Measurements from ENCODE around the gene ETNPPL.

The ETNPPL gene

GRCh38 chr4:108762559-108763225, at the start of gene ETNPPL:
ETNPPL (minus strand) TSS chr4:108763053; CDS start chr4:108762898, 155 bp downstream.
- no peak for TF ChIP-seq CTCF (IDR thresholded peaks at IDR 0.05; ENCODE audit: extremely low read depth, insufficient read depth, missing control alignments)
- DNase-seq (ENCODE audit: low spot score): no peak
- in situ Hi-C loops (cut with MboI; ENCODE audit: low pct_unique_long_range_greater_than_20kb, low sequenced_read_pairs, unreplicated experiment): no loop called here

- TF ChIP-seq CTCF (IDR thresholded peaks at IDR 0.05; ENCODE audit: extremely low read depth, insufficient read depth, missing control alignments): no peak
- in situ Hi-C loops (cut with MboI; ENCODE audit: low pct_unique_long_range_greater_than_20kb, low sequenced_read_pairs, unreplicated experiment): no loop called here
- DNase-seq (ENCODE audit: low spot score): no peak
Measured at GRCh38 chr4:108811486-108811885, 48.6 kb upstream of the ETNPPL start.

- TF ChIP-seq CTCF (IDR thresholded peaks at IDR 0.05; ENCODE audit: extremely low read depth, insufficient read depth, missing control alignments): no peak
- no peak for DNase-seq (ENCODE audit: low spot score)
- in situ Hi-C loops (cut with MboI; ENCODE audit: low pct_unique_long_range_greater_than_20kb, low sequenced_read_pairs, unreplicated experiment): no loop called here
Measured at GRCh38 chr4:108810087-108810486, 47.2 kb upstream of the ETNPPL start.

- in situ Hi-C loops (cut with MboI; ENCODE audit: low pct_unique_long_range_greater_than_20kb, low sequenced_read_pairs, unreplicated experiment): no loop called here
- DNase-seq (ENCODE audit: low spot score): no peak
- no peak for TF ChIP-seq CTCF (IDR thresholded peaks at IDR 0.05; ENCODE audit: extremely low read depth, insufficient read depth, missing control alignments)
Measured at GRCh38 chr4:108804648-108805273, 41.9 kb upstream of the ETNPPL start.

- DNase-seq (ENCODE audit: low spot score): no peak
- TF ChIP-seq CTCF (IDR thresholded peaks at IDR 0.05; ENCODE audit: extremely low read depth, insufficient read depth, missing control alignments): no peak
- in situ Hi-C loops (cut with MboI; ENCODE audit: low pct_unique_long_range_greater_than_20kb, low sequenced_read_pairs, unreplicated experiment): no loop called here
Measured at GRCh38 chr4:108799306-108799705, 36.5 kb upstream of the ETNPPL start.

GRCh38 chr4:108796173-108796572, 33.3 kb upstream of the ETNPPL start:
- no peak for TF ChIP-seq CTCF (IDR thresholded peaks at IDR 0.05; ENCODE audit: extremely low read depth, insufficient read depth, missing control alignments)
- DNase-seq (ENCODE audit: low spot score): no peak
- in situ Hi-C loops (cut with MboI; ENCODE audit: low pct_unique_long_range_greater_than_20kb, low sequenced_read_pairs, unreplicated experiment): no loop called here

All from GM13977 (cell line).